K562 (cell line): ENCODE data around the gene C9orf153. TPM values are rescaled to one million over a fixed set of nuclear protein-coding genes. Genes with fewer than 3 reads are reported as not detected.

Experiments
- ATAC-seq: fragments of 200-7000 bp; cut with Tn5 transposase; 3 replicates; pipeline ENCODE4 v1.9.1; 2020; ENCODE audit warnings: moderate library complexity
- BruUV-seq: library from RNA; stranded (reverse); fragments of 400-500 nt; replicated peaks from 2 replicates; lab custom pipeline; 2021; lab: Mats Ljungman, UMichigan
- CTCF ChIA-PET: fragments of 300-600 bp; formaldehyde crosslinking; extraction: SDS; loops from one replicate; lab custom pipeline; 2021; ENCODE audit warnings: low intra/inter-chr PET ratio; lab: Yijun Ruan, JAX
- POLR2A ChIA-PET: fragments of 300-600, 350-650 bp; sonication (Branson Sonifier 250); formaldehyde crosslinking; extraction: SDS; loops from one replicate; lab custom pipeline; 2021; ENCODE audit warnings: antibody characterized with exemption, inconsistent platforms; lab: Yijun Ruan, JAX
- DNase-seq, 4 experiments: peaks; one replicate each; pipeline versions ENCODE4 v3.0.0 to v3.0.0-alpha.2; 2011 to 2018; ENCODE audit warnings: low spot score in 3 of 4, mixed read lengths in 3 of 4; ENCODE audit errors: extremely low read depth in 1 of 4
- FAIRE-seq: peaks from 2 replicates; lab custom pipeline; 2011; peaks lifted over from hg19 to GRCh38; lab: Jason Lieb, UNC
- H2AFZ ChIP-seq: 2 replicates; pipeline ENCODE4 v1.6.0; 2011; ENCODE audit warnings: low read depth, low read length, control low read depth, inconsistent platforms
- H3K27ac ChIP-seq: fragments of 200-600 bp; 3 replicates; pipeline ENCODE4 v1.8.0; 2011; ENCODE audit warnings: low read depth, mild to moderate bottlenecking, control low read depth, inconsistent platforms, low read length, moderate library complexity, mixed read lengths; ENCODE audit errors: extremely low read depth
- H3K27me3 ChIP-seq, 2 experiments: fragments of 300-600 bp in 1 of 2; 2 replicates in 1 of 2; 3 replicates in 1 of 2; pipeline versions ENCODE4 v1.6.0 to v1.8.0; 2011; ENCODE audit warnings: inconsistent platforms in 2 of 2, low read length in 2 of 2, mild to moderate bottlenecking in 1 of 2, mixed read lengths in 1 of 2, moderate library complexity in 1 of 2; ENCODE audit not compliant: control insufficient read depth in 2 of 2, insufficient read depth in 2 of 2
- H3K36me3 ChIP-seq: fragments of 300-600 bp; 3 replicates; pipeline ENCODE4 v1.8.0; 2011; ENCODE audit warnings: mild to moderate bottlenecking, low read length, inconsistent platforms; ENCODE audit not compliant: control insufficient read depth, insufficient read depth
- H3K4me1 ChIP-seq, 2 experiments: fragments of 200-600 bp in 1 of 2; replicated peaks in 1 of 2; 2 replicates in 1 of 2; 3 replicates in 1 of 2; pipeline versions ENCODE4 v1.5.1 to v1.8.0; 2011; ENCODE audit warnings: inconsistent platforms in 2 of 2, low read length in 2 of 2, mild to moderate bottlenecking in 1 of 2, mixed read lengths in 1 of 2, moderate library complexity in 1 of 2; ENCODE audit not compliant: control insufficient read depth in 2 of 2, insufficient read depth in 2 of 2
- H3K4me2 ChIP-seq: 2 replicates; pipeline ENCODE4 v1.6.1; 2011; ENCODE audit warnings: low read length, control low read depth, inconsistent platforms, mixed read lengths; ENCODE audit not compliant: insufficient read depth
- H3K4me3 ChIP-seq: fragments of 200-600 bp; sonication (generic), shearing (Covaris generic); 2 replicates; pipeline ENCODE4 v1.5.1; 2016; ENCODE audit warnings: control low read depth, inconsistent platforms
- H3K79me2 ChIP-seq: fragments of 200-600 bp; 3 replicates; pipeline ENCODE4 v1.8.0; 2011; ENCODE audit warnings: low read length, inconsistent platforms; ENCODE audit not compliant: control insufficient read depth, insufficient read depth
- H3K9ac ChIP-seq, 2 experiments: 2 replicates each; pipeline versions ENCODE4 v1.6.0 to v1.6.1; 2011; ENCODE audit warnings: low read depth in 2 of 2, low read length in 2 of 2, control low read depth in 1 of 2, inconsistent platforms in 1 of 2, mild to moderate bottlenecking in 1 of 2, mixed read lengths in 1 of 2; ENCODE audit not compliant: insufficient read depth in 1 of 2
- H3K9me1 ChIP-seq: one replicate; pipeline ENCODE4 v1.6.0; 2011; ENCODE audit warnings: inconsistent platforms, mild to moderate bottlenecking, low read length, moderate library complexity; ENCODE audit not compliant: control insufficient read depth, insufficient read depth
- H3K9me3 ChIP-seq: replicated peaks from 2 replicates; pipeline ENCODE4 v1.5.1; 2011; ENCODE audit warnings: low read depth, low read length, inconsistent platforms; ENCODE audit not compliant: control insufficient read depth, insufficient read depth
- H4K20me1 ChIP-seq: replicated peaks from 2 replicates; pipeline ENCODE4 v1.6.1; 2011; ENCODE audit warnings: low read length, inconsistent platforms, mixed read lengths; ENCODE audit not compliant: control insufficient read depth, insufficient read depth
- ADNP ChIP-seq: fragments of 200-800 bp; sonication (Bioruptor generic); IDR thresholded peaks from 2 replicates; pipeline ENCODE4 v1.6.1; 2016; ENCODE audit warnings: missing genetic modification characterization, missing compliant biosample characterization
- CBFB ChIP-seq: sonication (generic); formaldehyde crosslinking; IDR thresholded peaks from 2 replicates; pipeline ENCODE4 v1.4.0; 2020; ENCODE audit warnings: mild to moderate bottlenecking, missing genetic modification reagents
- HMG20A ChIP-seq: fragments of 450-650 bp; formaldehyde crosslinking; conservative IDR thresholded peaks from 2 replicates; pipeline ENCODE4 v1.4.0; 2020; ENCODE audit warnings: mild to moderate bottlenecking, mixed read lengths
- HSF4 ChIP-seq: fragments of 250-450 bp; sonication (Bioruptor Pico); IDR thresholded peaks from 2 replicates; pipeline ENCODE4 v2.1.2; 2022; ENCODE audit warnings: mild to moderate bottlenecking, moderate library complexity, borderline replicate concordance
- KAT2B ChIP-seq: IDR thresholded peaks from one replicate; pipeline ENCODE4 v1.6.1; 2012; ENCODE audit warnings: low read depth, mild to moderate bottlenecking, control low read depth, inconsistent platforms, low read length, moderate library complexity
- RAD21 ChIP-seq, 2 experiments: fragments of 250-450 bp in 1 of 2; fragments of 450-650 bp in 1 of 2; sonication (Bioruptor Pico) in 1 of 2; formaldehyde crosslinking in 1 of 2; IDR thresholded peaks in 1 of 2; conservative IDR thresholded peaks in 1 of 2; 2 replicates each; pipeline versions ENCODE4 v1.4.0 to v1.8.0; 2020 to 2022; ENCODE audit warnings: mild to moderate bottlenecking in 2 of 2, moderate library complexity in 1 of 2
- RBM15 ChIP-seq: fragments of 200-400 bp; formaldehyde crosslinking; IDR thresholded peaks from 2 replicates; pipeline ENCODE4 v1.6.1; 2018; ENCODE audit warnings: mild to moderate bottlenecking, low read length, moderate library complexity; ENCODE audit not compliant: insufficient read depth
- TRIM25 ChIP-seq: fragments of 450-650 bp; IDR thresholded peaks from 2 replicates; pipeline ENCODE4 v1.7.0; 2016; ENCODE audit warnings: borderline replicate concordance
- WGBS: fragments of 100-300 bp; shearing (Covaris generic); methylation state at CpG from one replicate; pipeline ENCODE4 v1.1.6; 2016; ENCODE audit warnings: low coverage, mixed read lengths; ENCODE audit not compliant: insufficient coverage; ENCODE audit errors: missing lambda C conversion rate; 5-methylcytosine and 5-hydroxymethylcytosine counted together
- in situ Hi-C: fragments of 300-500 bp; cut with MboI; formaldehyde crosslinking; loops from 4 replicates; pipeline ENCODE4 v1.15.0; 2018; ENCODE audit warnings: inconsistent platforms, mixed read lengths
- intact Hi-C: fragments of 100-400 bp; cut with micrococcal nuclease; formaldehyde crosslinking; loops from 2 replicates; pipeline ENCODE4 v1.14.2; 2022
- polyA plus RNA-seq, 8 experiments: library from polyadenylated mRNA; depleted of rRNA in 4 of 8; stranded (reverse) in 5 of 8; unstranded in 3 of 8; fragments of >200 nt; fragmentation: Nextera tagmentation in 2 of 8; fragmentation: Illumina TruSeq in 1 of 8; extraction: Ambion mirVana in 2 of 8; extraction: Trizol in 1 of 8; gene quantifications; 2 replicates each; pipeline versions ENCODE4 v1.2.1 to v1.2.3, GENCODE V29; 2011 to 2014; ENCODE audit warnings: inconsistent platforms in 1 of 8, missing spikeins in 1 of 8
- total RNA-seq, 7 experiments: library from RNA; depleted of rRNA in 6 of 7; stranded (reverse); fragments of >200 nt in 6 of 7; fragmentation: Illumina TruSeq in 2 of 7; extraction: Trizol in 2 of 7; gene quantifications; 2 replicates each; pipeline versions ENCODE4 v1.2.1 to v1.2.3, GENCODE V29; 2011 to 2021; ENCODE audit warnings: low replicate concordance in 1 of 7

Gene C9orf153
- total and polyA plus RNA-seq, 9 of the 15 experiments (the other 6 are each of a cell fraction or from before 2014, with no cell fraction given): 0.07 to 1.2 (median 0.11) TPM; not detected in 5

- Histone ChIP-seq H3K27ac (no peak overlapping the region), H3K4me1 (no peaks in the 10 kb centered on the region), H3K9me3 (no peaks in the 10 kb centered on the region), H4K20me1 (no peaks in the 10 kb centered on the region), H3K4me3 (no peak overlapping the region), H3K9me1 (no peaks in the 10 kb centered on the region), H3K79me2 (no peaks in the 10 kb centered on the region), H2AFZ (no peak overlapping the region), H3K9ac (no peak overlapping the region), H3K36me3 (no peaks in the 10 kb centered on the region), H3K4me2 (no peak overlapping the region), H3K27me3 (no peaks in the 10 kb centered on the region)
- no peak for FAIRE-seq
- peak; percentile 61 for ATAC-seq
- intact Hi-C loops (no loop called here), in situ Hi-C loops (loop anchor here (25.0 kb wide), 1 partner anchor 434 kb away; no protein-coding TSS in a partner anchor)
- TF ChIP-seq HMG20A: no peak
- TF ChIP-seq CBFB (CRISPR knock-in tag): no peak
- TF ChIP-seq TRIM25: no peak
- no peak for TF ChIP-seq RBM15
- TF ChIP-seq ADNP (tag): no peak
- TF ChIP-seq KAT2B: no peak
- TF ChIP-seq RAD21 (CRISPR knock-in tag; conservative IDR thresholded peaks at IDR 0.05 in 1 of 2, IDR thresholded peaks at IDR 0.05 in 1 of 2): peak in 1 of 2 experiments; percentile 29; a peak in 2 of 4 replicates
- no peak for TF ChIP-seq HSF4
- BruUV-seq: no TSS peak
- DNase-seq: peak in 1 of 4 experiments; percentile 5
- WGBS: 4% methylated on average over 6 of the region's 6 CpGs
- POLR2A ChIA-PET: no interaction called here
- CTCF ChIA-PET: no interaction called here
Measured at GRCh38 chr9:86246752-86247161, 12.7 kb downstream of the C9orf153 start.
